Keratinocyte (primary cell): ENCODE data around the gene TAGLN3.

Source experiments
- EZH2 ChIP-seq: IDR thresholded peaks from one replicate; pipeline ENCODE4 v1.6.1; 2012; ENCODE audit warnings: inconsistent platforms, mild to moderate bottlenecking, low read length, moderate library complexity
- TF ChIP-seq, protein P1 (sequence below), 3 experiments: IDR thresholded peaks in 1 of 3; conservative IDR thresholded peaks in 1 of 3; optimal IDR thresholded peaks in 1 of 3; 2 replicates in 2 of 3; 3 replicates in 1 of 3; pipeline versions ENCODE3 to v1.5.1; 2011; ENCODE audit warnings: low read length in 3 of 3, mild to moderate bottlenecking in 3 of 3, moderate library complexity in 2 of 3, control low read depth in 1 of 3, inconsistent platforms in 1 of 3; ENCODE audit not compliant: insufficient read depth in 2 of 3; ENCODE audit errors: extremely low read depth in 1 of 3

DNA sequence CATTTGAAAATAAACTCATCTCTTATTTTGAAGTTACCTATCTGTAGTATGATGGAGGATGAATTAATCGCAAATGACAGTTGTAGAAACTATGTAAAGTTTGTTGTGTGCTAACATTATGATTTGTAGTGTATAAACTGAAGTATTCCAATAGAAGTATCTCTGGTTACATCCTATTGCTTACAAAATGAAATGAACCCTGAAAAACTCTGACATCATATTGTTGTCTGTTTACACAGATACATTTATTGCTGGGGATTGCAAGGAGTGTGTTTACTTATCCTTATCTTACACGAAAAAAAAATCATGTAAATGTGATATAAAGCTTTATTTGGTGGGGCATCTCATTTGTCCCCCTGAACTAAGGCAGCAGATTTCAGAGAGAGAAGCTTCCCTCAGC, 22.5 kb upstream of the TAGLN3 start:
- TF ChIP-seq EZH2: no peak
- TF ChIP-seq, protein P1, sequence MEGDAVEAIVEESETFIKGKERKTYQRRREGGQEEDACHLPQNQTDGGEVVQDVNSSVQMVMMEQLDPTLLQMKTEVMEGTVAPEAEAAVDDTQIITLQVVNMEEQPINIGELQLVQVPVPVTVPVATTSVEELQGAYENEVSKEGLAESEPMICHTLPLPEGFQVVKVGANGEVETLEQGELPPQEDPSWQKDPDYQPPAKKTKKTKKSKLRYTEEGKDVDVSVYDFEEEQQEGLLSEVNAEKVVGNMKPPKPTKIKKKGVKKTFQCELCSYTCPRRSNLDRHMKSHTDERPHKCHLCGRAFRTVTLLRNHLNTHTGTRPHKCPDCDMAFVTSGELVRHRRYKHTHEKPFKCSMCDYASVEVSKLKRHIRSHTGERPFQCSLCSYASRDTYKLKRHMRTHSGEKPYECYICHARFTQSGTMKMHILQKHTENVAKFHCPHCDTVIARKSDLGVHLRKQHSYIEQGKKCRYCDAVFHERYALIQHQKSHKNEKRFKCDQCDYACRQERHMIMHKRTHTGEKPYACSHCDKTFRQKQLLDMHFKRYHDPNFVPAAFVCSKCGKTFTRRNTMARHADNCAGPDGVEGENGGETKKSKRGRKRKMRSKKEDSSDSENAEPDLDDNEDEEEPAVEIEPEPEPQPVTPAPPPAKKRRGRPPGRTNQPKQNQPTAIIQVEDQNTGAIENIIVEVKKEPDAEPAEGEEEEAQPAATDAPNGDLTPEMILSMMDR (optimal IDR thresholded peaks at IDR 0.05 in 1 of 3, IDR thresholded peaks at IDR 0.05 in 1 of 3, conservative IDR thresholded peaks at IDR 0.05 in 1 of 3; ENCODE audit: extremely low read depth in 1 of 3, insufficient read depth in 2 of 3, low read length in 3 of 3): no peak
